ENCODE results near the gene MEGF10.
"Not testable (repeated sequence)": the region's sequence is repeated elsewhere in the genome, so short reads cannot be mapped to it uniquely, and the experiment has no call there.

The MEGF10 gene

GRCh38 chr5:127290019-127290945 is at the start of gene MEGF10:
TSS of gene MEGF10 (plus strand) at chr5:127290796. CDS start at chr5:127331309, 40,513 bp downstream.
- no peak for DNase-seq

GRCh38 chr5:127243011-127243410 is 47.6 kb upstream of the MEGF10 start:
- DNase-seq: no peak

GRCh38 chr5:127254729-127255284 is 35.8 kb upstream of the MEGF10 start:
- no peak for DNase-seq

- no peak for DNase-seq
Observed at GRCh38 chr5:127256886-127257597, 33.6 kb upstream of the MEGF10 start.

GRCh38 chr5:127260686-127261085 is 29.9 kb upstream of the MEGF10 start:
- no peak for DNase-seq

- DNase-seq: not testable (repeated sequence)
Observed at GRCh38 chr5:127265473-127265872, 25.1 kb upstream of the MEGF10 start.

- not testable (repeated sequence) for DNase-seq
Observed at GRCh38 chr5:127268342-127268741, 22.3 kb upstream of the MEGF10 start.

GRCh38 chr5:127270713-127271112 is 19.9 kb upstream of the MEGF10 start:
- DNase-seq: not testable (repeated sequence)

GRCh38 chr5:127275641-127276193 is 14.9 kb upstream of the MEGF10 start:
- no peak for DNase-seq

- no peak for DNase-seq
Observed at GRCh38 chr5:127280491-127281220, 9.9 kb upstream of the MEGF10 start.

GRCh38 chr5:127281609-127282008 is 9.0 kb upstream of the MEGF10 start:
- DNase-seq: no peak

- DNase-seq: no peak
Observed at GRCh38 chr5:127288676-127289075, 1.9 kb upstream of the MEGF10 start.

GRCh38 chr5:127290946-127291693 is 524 bp downstream of the MEGF10 start:
- DNase-seq: no peak

GRCh38 chr5:127292030-127292735 is 1.6 kb downstream of the MEGF10 start:
- no peak for DNase-seq

GRCh38 chr5:127293373-127293772 is 2.8 kb downstream of the MEGF10 start:
- no peak for DNase-seq

GRCh38 chr5:127294829-127295228 is 4.2 kb downstream of the MEGF10 start:
- DNase-seq: no peak

- DNase-seq: no peak
Observed at GRCh38 chr5:127295454-127295853, 4.9 kb downstream of the MEGF10 start.

- DNase-seq: no peak
Observed at GRCh38 chr5:127296321-127296720, 5.7 kb downstream of the MEGF10 start.

- not testable (repeated sequence) for DNase-seq
Observed at GRCh38 chr5:127296894-127297293, 6.3 kb downstream of the MEGF10 start.

- DNase-seq: no peak
Observed at GRCh38 chr5:127297348-127298035, 6.9 kb downstream of the MEGF10 start.

- no peak for DNase-seq
Observed at GRCh38 chr5:127298036-127298429, 7.4 kb downstream of the MEGF10 start.

All from 8988T (cell line).